Osteocyte (in vitro differentiated cells): ENCODE results near the gene DIP2A. TPM values are rescaled to one million over a fixed set of nuclear protein-coding genes. Genes with fewer than 3 reads are reported as not detected.

Experiments
- DNase-seq: peaks from one replicate; pipeline ENCODE4 v3.0.0; 2021; ENCODE audit warnings: mixed read lengths; ENCODE audit not compliant: unreplicated experiment; ENCODE audit errors: extremely low spot score
- H3K27ac Mint-ChIP-seq: one replicate; pipeline ENCODE4 v1.8.0; 2021; ENCODE audit warnings: mild to moderate bottlenecking, mixed read lengths; ENCODE audit not compliant: unreplicated experiment
- H3K27me3 Mint-ChIP-seq: one replicate; pipeline ENCODE4 v1.8.0; 2021; ENCODE audit warnings: mixed read lengths; ENCODE audit not compliant: unreplicated experiment
- H3K36me3 Mint-ChIP-seq: one replicate; pipeline ENCODE4 v1.8.0; 2021; ENCODE audit warnings: mixed read lengths; ENCODE audit not compliant: unreplicated experiment
- H3K4me1 Mint-ChIP-seq: one replicate; pipeline ENCODE4 v1.8.0; 2021; ENCODE audit warnings: mixed read lengths; ENCODE audit not compliant: unreplicated experiment
- H3K4me3 Mint-ChIP-seq: one replicate; pipeline ENCODE4 v1.8.0; 2021; ENCODE audit warnings: mild to moderate bottlenecking, moderate library complexity, mixed read lengths; ENCODE audit not compliant: unreplicated experiment
- H3K9me3 Mint-ChIP-seq: one replicate; pipeline ENCODE4 v1.8.0; 2021; ENCODE audit warnings: mixed read lengths; ENCODE audit not compliant: unreplicated experiment
- CTCF ChIP-seq: fragments of 200-600 bp; sonication (generic); IDR thresholded peaks from 2 replicates; pipeline ENCODE4 v1.5.0; 2021; ENCODE audit warnings: antibody characterized with exemption, mild to moderate bottlenecking, moderate library complexity
- total RNA-seq: library from RNA; stranded (reverse); gene quantifications from 2 replicates; pipeline ENCODE4 v1.2.1, GENCODE V29; 2021

The DIP2A gene
- total RNA-seq, 1 donor from 2014 or later = 43.0 TPM

GRCh38 chr21:46604329-46604974 lies 145.8 kb downstream of the DIP2A start:
- TF ChIP-seq CTCF = no peak
- Mint-ChIP-seq H3K9me3 (no peaks in the 10 kb centered on the region), H3K4me1 (peaks cover 21% of the 10 kb centered on the region), H3K36me3 (no peaks in the 10 kb centered on the region), H3K27ac (no peak overlapping the region), H3K27me3 (peaks cover 2% of the 10 kb centered on the region), H3K4me3 (no peak overlapping the region)
- DNase-seq = no peak

GRCh38 chr21:46604975-46605766 lies 146.5 kb downstream of the DIP2A start, which contains the start of gene S100B:
Gene S100B (minus strand): TSS chr21:46605082. CDS start chr21:46602415, 2,667 bp downstream.
- DNase-seq = no peak
- Mint-ChIP-seq H3K27ac (no peak within 1 kb of the TSS), H3K27me3 (peaks cover 2% of the 10 kb centered on the region), H3K4me3 (no peak within 1 kb of the TSS), H3K4me1 (peaks cover 16% of the 10 kb centered on the region), H3K36me3 (no peaks in the 10 kb centered on the region), H3K9me3 (no peaks in the 10 kb centered on the region)
- no peak for TF ChIP-seq CTCF

GRCh38 chr21:46605767-46606426 lies 147.2 kb downstream of the DIP2A start:
- Mint-ChIP-seq H3K9me3 (no peaks in the 10 kb centered on the region), H3K27ac (no peak overlapping the region), H3K4me1 (peaks cover 16% of the 10 kb centered on the region), H3K36me3 (no peaks in the 10 kb centered on the region), H3K27me3 (peaks cover 2% of the 10 kb centered on the region), H3K4me3 (no peak overlapping the region)
- TF ChIP-seq CTCF = no peak
- DNase-seq = no peak

GRCh38 chr21:46606427-46606813 lies 147.7 kb downstream of the DIP2A start:
- DNase-seq = no peak
- Mint-ChIP-seq H3K9me3 (no peaks in the 10 kb centered on the region), H3K27me3 (peaks cover 2% of the 10 kb centered on the region), H3K36me3 (no peaks in the 10 kb centered on the region), H3K27ac (no peak overlapping the region), H3K4me3 (no peak overlapping the region), H3K4me1 (peaks cover 16% of the 10 kb centered on the region)
- TF ChIP-seq CTCF = no peak

- peaks cover 2% of the 10 kb centered on the region for H3K27me3 Mint-ChIP-seq
- no peak overlapping the region for H3K4me3 Mint-ChIP-seq
- H3K4me1 Mint-ChIP-seq = peaks cover 16% of the 10 kb centered on the region
- no peak for DNase-seq
- no peak overlapping the region for H3K27ac Mint-ChIP-seq
- no peak for TF ChIP-seq CTCF
- no peaks in the 10 kb centered on the region for H3K36me3 Mint-ChIP-seq
- H3K9me3 Mint-ChIP-seq = no peaks in the 10 kb centered on the region
These were observed 148.9 kb downstream of the DIP2A start for GRCh38 chr21:46607636-46608035.
